ENCODE measurements around the gene DOC2A. TPM values are rescaled to one million over a fixed set of nuclear protein-coding genes. Genes with fewer than 3 reads are reported as not detected.
A peak's percentile ranks its signal among the peaks of the same experiment; 100 is the strongest.

The DOC2A gene
- total RNA-seq, 6 donors from 2014 or later = 1.2 to 11.0 (median 6.5) TPM

GRCh38 chr16:29971304-29971703 is 39.5 kb downstream of the DOC2A start:
- no peak overlapping the region for H3K4me3 ChIP-seq
- no peaks in the 10 kb centered on the region for H3K27me3 ChIP-seq
- no peaks in the 10 kb centered on the region for H3K9me3 ChIP-seq
- no peak overlapping the region for H3K27ac ChIP-seq
- peaks cover 10 to 53% (median 25%) of the 10 kb centered on the region in 4 donors for H3K36me3 ChIP-seq
- TF ChIP-seq EP300 (IDR thresholded peaks at IDR 0.05) = no peak
- no peak for TF ChIP-seq CTCF (IDR thresholded peaks at IDR 0.05)
- TF ChIP-seq POLR2A (IDR thresholded peaks at IDR 0.05) = no peak
- TF ChIP-seq POLR2AphosphoS5 (IDR thresholded peaks at IDR 0.05) = no peak
- DNase-seq (no peak), ATAC-seq (ENCODE audit: low FRiP score in 2 of 2) (no peak)
- 84 to 86% methylated on average over 8 of the region's 8 CpGs for WGBS, 2 donors
- H3K4me1 ChIP-seq = peaks cover 19 to 27% (median 25%) of the 10 kb centered on the region in 4 donors

DNA sequence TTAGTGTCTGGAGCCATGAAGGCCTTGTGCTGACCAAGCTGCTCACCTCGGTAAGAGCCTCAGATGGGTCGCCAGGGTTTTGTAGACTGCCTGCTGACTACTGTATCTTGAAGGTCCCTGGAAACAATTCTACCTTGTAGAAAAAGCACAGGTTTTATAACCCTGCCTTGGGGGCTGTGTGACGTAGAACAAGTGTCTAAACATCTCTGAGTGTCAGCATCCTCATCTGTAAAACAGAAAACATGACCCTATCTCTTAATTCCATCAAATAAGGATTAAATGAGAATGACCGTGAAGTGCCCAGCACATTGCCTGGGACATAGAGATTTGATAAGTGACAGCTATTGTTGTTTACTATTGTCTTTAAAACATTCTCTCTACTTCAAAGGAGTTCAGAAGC is 42.6 kb downstream of the DOC2A start:
- no peak for DNase-seq
- TF ChIP-seq POLR2AphosphoS5 (IDR thresholded peaks at IDR 0.05) (no peak), EP300 (IDR thresholded peaks at IDR 0.05) (no peak), POLR2A (IDR thresholded peaks at IDR 0.05) (no peak), CTCF (IDR thresholded peaks at IDR 0.05) (no peak)
- Histone ChIP-seq H3K4me1 (peaks cover 5 to 31% (median 15%) of the 10 kb centered on the region in 4 donors), H3K36me3 (peaks cover 10 to 65% (median 27%) of the 10 kb centered on the region in 4 donors), H3K9me3 (no peaks in the 10 kb centered on the region), H3K27me3 (no peaks in the 10 kb centered on the region), H3K27ac (no peak overlapping the region), H3K4me3 (no peak overlapping the region)
- 93 to 94% methylated on average over 4 of the region's 4 CpGs for WGBS, 2 donors
- ATAC-seq (ENCODE audit: low FRiP score in 2 of 2) = no peak

DNA sequence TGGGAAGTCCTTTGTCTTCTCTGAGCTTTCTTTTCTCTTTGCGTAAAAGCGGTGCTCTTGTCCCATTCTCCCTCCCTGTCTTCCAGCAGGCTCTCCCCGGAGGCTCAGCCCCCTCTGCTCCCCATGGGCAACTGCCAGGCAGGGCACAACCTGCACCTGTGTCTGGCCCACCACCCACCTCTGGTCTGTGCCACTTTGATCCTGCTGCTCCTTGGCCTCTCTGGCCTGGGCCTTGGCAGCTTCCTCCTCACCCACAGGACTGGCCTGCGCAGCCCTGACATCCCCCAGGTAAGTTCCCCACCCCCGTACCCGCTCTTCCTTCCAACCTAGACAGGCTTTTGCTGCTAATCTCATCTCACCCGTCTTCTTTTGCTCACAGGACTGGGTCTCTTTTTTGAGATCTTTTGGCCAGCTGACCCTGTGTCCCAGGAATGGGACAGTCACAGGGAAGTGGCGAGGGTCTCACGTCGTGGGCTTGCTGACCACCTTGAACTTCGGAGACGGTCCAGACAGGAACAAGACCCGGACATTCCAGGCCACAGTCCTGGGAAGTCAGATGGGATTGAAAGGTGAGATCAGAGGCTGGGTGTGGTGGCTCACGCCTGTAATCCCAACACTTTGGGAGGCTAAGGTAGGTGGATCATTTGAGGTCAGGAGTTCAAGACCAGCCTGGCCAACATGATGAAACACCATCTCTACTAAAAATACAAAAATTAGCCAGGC is 47.6 kb downstream of the DOC2A start:
- TF ChIP-seq POLR2A (IDR thresholded peaks at IDR 0.05) (no peak), POLR2AphosphoS5 (IDR thresholded peaks at IDR 0.05) (no peak), CTCF (IDR thresholded peaks at IDR 0.05) (no peak), EP300 (IDR thresholded peaks at IDR 0.05) (no peak)
- 78 to 83% methylated on average over 14 of the region's 14 CpGs for WGBS, 2 donors
- peak overlapping the region; percentile 53 to 89 (median 74) for H3K4me3 ChIP-seq

DNA sequence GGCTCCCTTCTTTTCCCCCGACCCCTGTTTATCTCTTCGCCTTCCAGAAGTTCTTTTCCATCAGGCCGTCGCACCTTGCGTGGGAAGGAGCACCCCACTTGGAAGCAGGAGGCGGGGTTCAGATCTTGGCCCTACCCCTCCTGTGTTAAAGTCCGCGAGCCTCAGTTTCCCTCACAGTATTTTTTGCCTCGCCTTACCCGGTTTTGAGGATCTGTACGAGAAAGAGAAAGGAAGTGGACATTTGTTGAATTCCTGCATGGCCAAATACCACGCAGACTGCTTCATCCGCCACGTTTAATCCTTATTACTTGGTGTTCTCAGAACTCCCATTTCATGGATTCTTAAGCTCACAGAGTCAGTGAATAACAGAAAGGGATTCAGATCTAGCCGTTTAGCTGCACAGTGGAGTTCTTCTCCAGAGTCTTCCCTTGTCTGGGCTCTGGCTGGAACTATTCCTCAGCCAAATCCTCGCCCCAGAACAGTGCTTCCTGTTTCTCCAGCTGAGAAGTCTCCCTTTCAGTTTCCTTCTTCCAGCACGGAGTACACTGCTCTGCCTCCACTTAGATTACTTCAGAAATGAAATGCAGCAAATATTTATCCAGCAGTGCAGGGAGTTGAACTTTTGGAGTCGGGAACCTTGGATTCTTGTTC is 48.4 kb downstream of the DOC2A start:
- 4 to 7% methylated on average over 18 of the region's 18 CpGs for WGBS, 2 donors
- DNase-seq (peak in 1 of 2 donors; percentile 37), ATAC-seq (ENCODE audit: low FRiP score in 2 of 2) (peak; percentile 71 to 76)
- peaks cover 15 to 42% (median 21%) of the 10 kb centered on the region in 4 donors for H3K4me1 ChIP-seq
- TF ChIP-seq POLR2AphosphoS5 (IDR thresholded peaks at IDR 0.05) = no peak
- peak in 1 of 4 donors; percentile 4 for TF ChIP-seq POLR2A (IDR thresholded peaks at IDR 0.05)
- H3K36me3 ChIP-seq = peaks cover 0 to 24% (median 1%) of the 10 kb centered on the region in 4 donors
- peak overlapping the region; percentile 53 to 89 (median 74) for H3K4me3 ChIP-seq
- no peaks in the 10 kb centered on the region for H3K27me3 ChIP-seq
- no peaks in the 10 kb centered on the region for H3K9me3 ChIP-seq
- peak overlapping the region; percentile 87 to 97 (median 91) for H3K27ac ChIP-seq

More for the DNA sequence above, 47.6 kb downstream of the DOC2A start:
- DNase-seq = no peak
- peaks cover 2 to 31% (median 6%) of the 10 kb centered on the region in 4 donors for H3K36me3 ChIP-seq
- no peaks in the 10 kb centered on the region for H3K27me3 ChIP-seq
- ATAC-seq (ENCODE audit: low FRiP score in 2 of 2) = no peak
- peaks cover 15 to 42% (median 21%) of the 10 kb centered on the region in 4 donors for H3K4me1 ChIP-seq
- no peaks in the 10 kb centered on the region for H3K9me3 ChIP-seq
- H3K27ac ChIP-seq = peak overlapping the region; percentile 87 to 97 (median 91)
